HG03103 (cell line): ENCODE measurements around the gene COLEC11.
"Not testable (repeated sequence)": the region's sequence is repeated elsewhere in the genome, so short reads cannot be mapped to it uniquely, and the experiment has no call there.

ENCODE experiments used
- ATAC-seq: cut with Tn5 transposase; IDR thresholded peaks from one replicate; pipeline ENCODE4 v1.9.1; 2021; ENCODE audit warnings: low read depth; ENCODE audit not compliant: unreplicated experiment

The COLEC11 gene

GRCh38 chr2:3619661-3620060 is 24.7 kb downstream of the COLEC11 start:
- not testable (repeated sequence) for ATAC-seq

- ATAC-seq, result no peak
Measured at GRCh38 chr2:3620834-3621233, 25.9 kb downstream of the COLEC11 start.

GRCh38 chr2:3622967-3623366 is 28.1 kb downstream of the COLEC11 start:
- no peak for ATAC-seq

GRCh38 chr2:3624059-3624794 is 29.3 kb downstream of the COLEC11 start:
- peak; percentile 53 for ATAC-seq

- ATAC-seq, result no peak
Measured at GRCh38 chr2:3625186-3625585, 30.3 kb downstream of the COLEC11 start.

GRCh38 chr2:3626118-3626811 is 31.4 kb downstream of the COLEC11 start:
- no peak for ATAC-seq

GRCh38 chr2:3626812-3627499 is 32.0 kb downstream of the COLEC11 start:
- ATAC-seq, result no peak

GRCh38 chr2:3627500-3628100 is 32.7 kb downstream of the COLEC11 start:
- no peak for ATAC-seq

- ATAC-seq, result no peak
Measured at GRCh38 chr2:3628241-3628679, 33.3 kb downstream of the COLEC11 start.

GRCh38 chr2:3628800-3629199 is 33.9 kb downstream of the COLEC11 start:
- ATAC-seq, result no peak

GRCh38 chr2:3630631-3631030 is 35.7 kb downstream of the COLEC11 start:
- ATAC-seq, result no peak

- no peak for ATAC-seq
Measured at GRCh38 chr2:3631161-3631850, 36.4 kb downstream of the COLEC11 start.

GRCh38 chr2:3631851-3632659 is 37.1 kb downstream of the COLEC11 start:
- no peak for ATAC-seq

GRCh38 chr2:3633089-3633981 is 38.4 kb downstream of the COLEC11 start:
- no peak for ATAC-seq

GRCh38 chr2:3633982-3634595 is 39.2 kb downstream of the COLEC11 start:
- ATAC-seq, result no peak

GRCh38 chr2:3634596-3635121 is 39.7 kb downstream of the COLEC11 start:
- no peak for ATAC-seq

- ATAC-seq, result no peak
Measured at GRCh38 chr2:3635171-3635974, 40.5 kb downstream of the COLEC11 start.
